A673 (cell line): ENCODE data around the gene LDLRAP1.

Experiments used
- CTCF ChIP-seq: fragments of 300-800, 200-600 bp; sonication (generic); conservative IDR thresholded peaks from 2 replicates; pipeline ENCODE4 v1.5.1; 2017; ENCODE audit warnings: low read depth, mild to moderate bottlenecking, antibody characterized with exemption, low read length, moderate library complexity, mixed read lengths
- EZH2 ChIP-seq: fragments of 200-600 bp; sonication (generic); IDR thresholded peaks from 2 replicates; pipeline ENCODE4 v1.6.1; 2017; ENCODE audit warnings: borderline replicate concordance, low read depth, mild to moderate bottlenecking, mixed read lengths, antibody characterized with exemption, low read length; ENCODE audit not compliant: poor library complexity, severe bottlenecking

- no peak for TF ChIP-seq EZH2
- no peak for TF ChIP-seq CTCF
Measured at GRCh38 chr1:25560001-25560400, 16.6 kb downstream of the LDLRAP1 start.
